ENCODE data around the gene INHBC.

Gene INHBC

DNA sequence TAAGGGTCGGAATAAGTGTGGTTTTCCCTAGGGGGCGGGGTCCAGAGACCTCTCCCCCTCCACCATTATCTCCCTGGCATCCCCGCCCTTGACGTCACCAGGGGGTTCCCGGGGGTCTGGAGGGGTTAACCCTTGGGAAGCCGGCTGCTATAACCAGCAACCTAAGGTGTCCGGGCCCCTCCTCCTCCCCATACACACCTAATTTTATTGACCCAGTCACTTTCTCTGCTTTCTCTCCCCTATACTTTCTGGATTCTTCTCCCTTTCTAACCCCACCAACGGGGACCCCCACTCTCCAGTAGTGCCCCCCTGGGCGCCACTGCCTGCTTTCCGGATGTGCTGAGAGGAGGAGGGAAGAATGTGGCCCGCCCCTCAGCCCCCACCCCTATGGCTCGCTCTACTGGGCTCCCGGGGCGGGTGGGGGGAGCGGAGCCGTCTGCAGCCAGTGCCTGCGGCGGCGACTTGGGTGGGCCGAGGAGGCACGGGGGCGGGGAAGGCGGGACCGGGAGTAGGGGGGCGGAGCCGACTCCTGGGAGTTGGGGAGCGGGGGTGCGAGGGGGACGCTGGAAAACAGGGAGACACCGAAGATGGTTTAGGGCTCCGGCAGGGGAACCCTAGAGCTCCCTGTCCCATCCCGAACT lies 26.8 kb downstream of the INHBC start:
- TF ChIP-seq FOXP2 (optimal IDR thresholded peaks at IDR 0.05; ENCODE audit: borderline replicate concordance, extremely low read depth, extremely low read length, insufficient read depth), result no peak
- TF ChIP-seq POLR2AphosphoS5 (IDR thresholded peaks at IDR 0.05; ENCODE audit: low read depth, low read length), result no peak
- TF ChIP-seq, protein P1, sequence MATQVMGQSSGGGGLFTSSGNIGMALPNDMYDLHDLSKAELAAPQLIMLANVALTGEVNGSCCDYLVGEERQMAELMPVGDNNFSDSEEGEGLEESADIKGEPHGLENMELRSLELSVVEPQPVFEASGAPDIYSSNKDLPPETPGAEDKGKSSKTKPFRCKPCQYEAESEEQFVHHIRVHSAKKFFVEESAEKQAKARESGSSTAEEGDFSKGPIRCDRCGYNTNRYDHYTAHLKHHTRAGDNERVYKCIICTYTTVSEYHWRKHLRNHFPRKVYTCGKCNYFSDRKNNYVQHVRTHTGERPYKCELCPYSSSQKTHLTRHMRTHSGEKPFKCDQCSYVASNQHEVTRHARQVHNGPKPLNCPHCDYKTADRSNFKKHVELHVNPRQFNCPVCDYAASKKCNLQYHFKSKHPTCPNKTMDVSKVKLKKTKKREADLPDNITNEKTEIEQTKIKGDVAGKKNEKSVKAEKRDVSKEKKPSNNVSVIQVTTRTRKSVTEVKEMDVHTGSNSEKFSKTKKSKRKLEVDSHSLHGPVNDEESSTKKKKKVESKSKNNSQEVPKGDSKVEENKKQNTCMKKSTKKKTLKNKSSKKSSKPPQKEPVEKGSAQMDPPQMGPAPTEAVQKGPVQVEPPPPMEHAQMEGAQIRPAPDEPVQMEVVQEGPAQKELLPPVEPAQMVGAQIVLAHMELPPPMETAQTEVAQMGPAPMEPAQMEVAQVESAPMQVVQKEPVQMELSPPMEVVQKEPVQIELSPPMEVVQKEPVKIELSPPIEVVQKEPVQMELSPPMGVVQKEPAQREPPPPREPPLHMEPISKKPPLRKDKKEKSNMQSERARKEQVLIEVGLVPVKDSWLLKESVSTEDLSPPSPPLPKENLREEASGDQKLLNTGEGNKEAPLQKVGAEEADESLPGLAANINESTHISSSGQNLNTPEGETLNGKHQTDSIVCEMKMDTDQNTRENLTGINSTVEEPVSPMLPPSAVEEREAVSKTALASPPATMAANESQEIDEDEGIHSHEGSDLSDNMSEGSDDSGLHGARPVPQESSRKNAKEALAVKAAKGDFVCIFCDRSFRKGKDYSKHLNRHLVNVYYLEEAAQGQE (IDR thresholded peaks at IDR 0.05; ENCODE audit: insufficient read depth in 1 of 2, low read depth in 2 of 2, low read length in 2 of 2), result no peak
- TF ChIP-seq TAF1 (IDR thresholded peaks at IDR 0.05; ENCODE audit: borderline replicate concordance, insufficient read depth, low read length), result no peak
- no peak for TF ChIP-seq SIN3A (IDR thresholded peaks at IDR 0.05; ENCODE audit: borderline replicate concordance, insufficient read depth, low read length)

DNA sequence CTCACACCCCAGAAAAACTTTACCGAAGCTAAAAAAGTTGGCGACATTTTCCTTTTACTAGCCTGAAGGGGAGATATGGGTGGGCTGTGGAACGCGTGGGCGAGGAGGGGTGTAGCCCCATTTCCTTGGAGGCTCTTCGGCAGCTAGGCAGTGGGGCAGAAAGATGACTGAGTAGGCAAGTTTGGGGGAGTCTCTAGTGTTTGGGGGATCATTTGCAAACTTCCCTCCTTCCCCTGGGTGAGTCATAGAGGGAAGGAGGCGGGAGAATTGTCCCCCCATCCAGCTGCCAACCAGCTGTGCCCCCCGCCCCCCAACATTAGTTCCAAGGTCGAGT lies 27.3 kb downstream of the INHBC start:
- TF ChIP-seq SIN3A (IDR thresholded peaks at IDR 0.05; ENCODE audit: borderline replicate concordance, insufficient read depth, low read length) (no peak), FOXP2 (optimal IDR thresholded peaks at IDR 0.05; ENCODE audit: borderline replicate concordance, extremely low read depth, extremely low read length, insufficient read depth) (no peak), TAF1 (IDR thresholded peaks at IDR 0.05; ENCODE audit: borderline replicate concordance, insufficient read depth, low read length) (no peak), POLR2AphosphoS5 (IDR thresholded peaks at IDR 0.05; ENCODE audit: low read depth, low read length) (no peak)
- TF ChIP-seq, protein P1 (IDR thresholded peaks at IDR 0.05; ENCODE audit: insufficient read depth in 1 of 2, low read depth in 2 of 2, low read length in 2 of 2), result no peak

DNA sequence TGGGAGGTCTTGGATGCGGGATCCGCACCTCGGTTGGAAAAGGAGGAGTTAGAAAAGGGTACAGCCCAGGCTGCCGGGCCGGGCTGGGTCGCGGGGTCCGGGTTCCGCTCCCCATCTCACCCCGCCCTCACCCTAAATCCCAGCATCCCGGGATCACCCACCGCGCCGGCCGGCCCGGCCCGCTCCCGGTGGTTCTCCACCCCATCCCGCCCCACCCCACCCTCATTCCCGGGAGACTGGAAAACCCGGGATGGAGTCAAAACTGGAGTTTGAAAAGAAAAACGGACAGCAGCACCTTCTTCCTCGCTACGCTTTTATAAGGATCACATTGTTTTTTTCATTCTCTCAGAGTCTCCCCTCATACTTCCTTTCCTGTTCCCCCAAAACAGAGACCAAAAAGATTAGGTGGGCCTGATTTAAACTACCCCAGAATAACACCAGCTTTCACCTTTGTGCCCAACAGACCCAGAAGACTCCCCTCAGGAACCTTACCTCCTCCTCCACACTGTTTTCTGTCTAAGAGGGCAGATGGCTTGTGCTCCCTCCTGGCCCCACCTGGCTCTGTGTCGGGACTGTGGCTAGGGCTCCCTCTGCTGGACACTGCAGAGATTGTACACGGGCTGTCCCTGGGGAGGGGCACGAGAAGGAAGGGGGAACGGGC lies 27.8 kb downstream of the INHBC start:
- no peak for TF ChIP-seq POLR2AphosphoS5 (IDR thresholded peaks at IDR 0.05; ENCODE audit: low read depth, low read length)
- TF ChIP-seq SIN3A (IDR thresholded peaks at IDR 0.05; ENCODE audit: borderline replicate concordance, insufficient read depth, low read length), result no peak
- TF ChIP-seq FOXP2 (optimal IDR thresholded peaks at IDR 0.05; ENCODE audit: borderline replicate concordance, extremely low read depth, extremely low read length, insufficient read depth), result no peak

DNA sequence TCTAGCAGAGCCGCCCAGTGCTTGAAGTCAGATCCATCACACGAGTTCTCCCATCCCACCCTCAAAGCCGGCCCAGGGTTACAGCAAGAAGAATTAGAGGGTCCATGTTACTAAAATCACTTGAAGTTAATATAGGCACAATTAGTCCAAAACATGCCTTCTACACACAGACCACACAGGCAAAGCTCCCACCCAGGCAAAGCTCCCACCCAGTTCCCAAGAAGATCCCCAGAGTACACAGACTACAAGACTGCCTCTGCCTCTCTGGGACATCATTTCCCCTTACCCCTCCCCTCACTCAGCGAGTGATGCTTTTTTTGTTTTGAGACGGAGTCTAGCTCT lies 28.3 kb downstream of the INHBC start:
- TF ChIP-seq, protein P1 (IDR thresholded peaks at IDR 0.05; ENCODE audit: insufficient read depth in 1 of 2, low read depth in 2 of 2, low read length in 2 of 2), result no peak
- TF ChIP-seq TAF1 (IDR thresholded peaks at IDR 0.05; ENCODE audit: borderline replicate concordance, insufficient read depth, low read length), result 0 out of 2 replicates have a peak, but pooled peaks have one; percentile 17

DNA sequence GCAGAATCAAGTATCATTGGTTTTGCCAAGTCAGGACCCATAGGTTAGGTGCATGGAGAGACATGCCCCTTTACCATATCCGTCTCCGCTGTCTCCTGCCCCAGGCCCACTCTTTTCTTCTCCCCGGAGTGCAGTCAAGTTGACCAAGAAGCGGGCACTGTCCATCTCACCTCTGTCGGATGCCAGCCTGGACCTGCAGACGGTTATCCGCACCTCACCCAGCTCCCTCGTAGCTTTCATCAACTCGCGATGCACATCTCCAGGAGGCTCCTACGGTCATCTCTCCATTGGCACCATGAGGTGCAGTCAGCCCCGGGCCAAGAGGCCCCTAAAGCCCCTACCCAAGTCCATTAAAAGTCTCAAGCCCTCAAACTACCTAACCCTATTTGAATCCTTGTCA lies 30.0 kb downstream of the INHBC start:
- TF ChIP-seq, protein P1 (IDR thresholded peaks at IDR 0.05; ENCODE audit: insufficient read depth in 1 of 2, low read depth in 2 of 2, low read length in 2 of 2), result no peak
- no peak for TF ChIP-seq FOXP2 (optimal IDR thresholded peaks at IDR 0.05; ENCODE audit: borderline replicate concordance, extremely low read depth, extremely low read length, insufficient read depth)
- no peak for TF ChIP-seq POLR2AphosphoS5 (IDR thresholded peaks at IDR 0.05; ENCODE audit: low read depth, low read length)
- no peak for TF ChIP-seq TAF1 (IDR thresholded peaks at IDR 0.05; ENCODE audit: borderline replicate concordance, insufficient read depth, low read length)
- TF ChIP-seq SIN3A (IDR thresholded peaks at IDR 0.05; ENCODE audit: borderline replicate concordance, insufficient read depth, low read length), result no peak
